Neural crest cell (in vitro differentiated cells): Measurements from ENCODE around the gene SOX8. TPM values are rescaled to one million over a fixed set of nuclear protein-coding genes. Genes with fewer than 3 reads are reported as not detected.
A peak's percentile ranks its signal among the peaks of the same experiment; 100 is the strongest.

Experiments used
- DNase-seq: peaks from one replicate; pipeline ENCODE4 v3.0.0; 2021; ENCODE audit warnings: low read depth, mixed read lengths, low spot score
- H3K27ac Mint-ChIP-seq: one replicate; pipeline ENCODE4 v1.8.0; 2021; ENCODE audit warnings: mild to moderate bottlenecking, mixed read lengths; ENCODE audit not compliant: unreplicated experiment
- H3K27me3 Mint-ChIP-seq: 2 replicates; pipeline ENCODE4 v1.8.0; 2021; ENCODE audit warnings: low read depth, mild to moderate bottlenecking, mixed read lengths
- H3K36me3 Mint-ChIP-seq: 2 replicates; pipeline ENCODE4 v1.8.0; 2021; ENCODE audit warnings: low read depth, mild to moderate bottlenecking, mixed read lengths
- H3K4me1 Mint-ChIP-seq: 2 replicates; pipeline ENCODE4 v1.8.0; 2021; ENCODE audit warnings: mixed read lengths
- H3K4me3 Mint-ChIP-seq: one replicate; pipeline ENCODE4 v1.8.0; 2021; ENCODE audit warnings: mild to moderate bottlenecking, mixed read lengths
- H3K9me3 Mint-ChIP-seq: 2 replicates; pipeline ENCODE4 v1.8.0; 2021; ENCODE audit warnings: mixed read lengths
- CTCF ChIP-seq: fragments of 200-600 bp; sonication (generic); conservative IDR thresholded peaks from 2 replicates; pipeline ENCODE4 v1.5.0; 2021; ENCODE audit warnings: antibody characterized with exemption, mild to moderate bottlenecking
- total RNA-seq: library from RNA; stranded (reverse); gene quantifications from 2 replicates; pipeline ENCODE4 v1.2.1, GENCODE V29; 2021

The SOX8 gene
- total RNA-seq, 1 donor from 2014 or later: 19.4 TPM

GRCh38 chr16:972316-973002 is 9.1 kb upstream of the SOX8 start:
- Mint-ChIP-seq H3K4me1 (peaks cover 58% of the 10 kb centered on the region), H3K27ac (peak overlapping the region; percentile 71), H3K36me3 (peaks cover 8% of the 10 kb centered on the region), H3K9me3 (no peaks in the 10 kb centered on the region), H3K4me3 (peak overlapping the region; percentile 87), H3K27me3 (peaks cover 10% of the 10 kb centered on the region)
- TF ChIP-seq CTCF: no peak
- peak; percentile 74 for DNase-seq

- H3K36me3 Mint-ChIP-seq: peaks cover 11% of the 10 kb centered on the region
- H3K9me3 Mint-ChIP-seq: no peaks in the 10 kb centered on the region
- peaks cover 60% of the 10 kb centered on the region for H3K4me1 Mint-ChIP-seq
- no peak overlapping the region for H3K27ac Mint-ChIP-seq
- H3K4me3 Mint-ChIP-seq: peak overlapping the region; percentile 81
- DNase-seq: no peak
- peaks cover 16% of the 10 kb centered on the region for H3K27me3 Mint-ChIP-seq
- no peak for TF ChIP-seq CTCF
Observed at GRCh38 chr16:973366-973765, 8.2 kb upstream of the SOX8 start.

- peaks cover 54% of the 10 kb centered on the region for H3K4me1 Mint-ChIP-seq
- no peaks in the 10 kb centered on the region for H3K9me3 Mint-ChIP-seq
- peaks cover 20% of the 10 kb centered on the region for H3K27me3 Mint-ChIP-seq
- peak overlapping the region; percentile 49 for H3K4me3 Mint-ChIP-seq
- no peak overlapping the region for H3K27ac Mint-ChIP-seq
- TF ChIP-seq CTCF: no peak
- H3K36me3 Mint-ChIP-seq: peaks cover 9% of the 10 kb centered on the region
- no peak for DNase-seq
Observed at GRCh38 chr16:974001-974601, 7.5 kb upstream of the SOX8 start.

GRCh38 chr16:974611-975261 is 6.8 kb upstream of the SOX8 start:
- H3K27me3 Mint-ChIP-seq: peaks cover 20% of the 10 kb centered on the region
- H3K36me3 Mint-ChIP-seq: peaks cover 9% of the 10 kb centered on the region
- H3K4me1 Mint-ChIP-seq: peaks cover 48% of the 10 kb centered on the region
- DNase-seq: no peak
- no peak overlapping the region for H3K4me3 Mint-ChIP-seq
- H3K27ac Mint-ChIP-seq: no peak overlapping the region
- TF ChIP-seq CTCF: no peak
- no peaks in the 10 kb centered on the region for H3K9me3 Mint-ChIP-seq

GRCh38 chr16:975291-975690 is 6.3 kb upstream of the SOX8 start:
- TF ChIP-seq CTCF: no peak
- H3K27me3 Mint-ChIP-seq: peaks cover 20% of the 10 kb centered on the region
- H3K4me1 Mint-ChIP-seq: peaks cover 46% of the 10 kb centered on the region
- H3K4me3 Mint-ChIP-seq: peak overlapping the region; percentile 79
- no peaks in the 10 kb centered on the region for H3K9me3 Mint-ChIP-seq
- no peak overlapping the region for H3K27ac Mint-ChIP-seq
- no peak for DNase-seq
- peaks cover 9% of the 10 kb centered on the region for H3K36me3 Mint-ChIP-seq
